H1 (cell line): Measurements from ENCODE around the gene MCF2L2. TPM values are rescaled to one million over a fixed set of nuclear protein-coding genes. Genes with fewer than 3 reads are reported as not detected.

Experiments used
- CTCF ChIA-PET: fragments of 300-600 bp; sonication (Branson Sonifier 250); formaldehyde crosslinking; loops from one replicate; lab custom pipeline; 2021; ENCODE audit not compliant: partially characterized antibody; lab: Charles Lee
- POLR2A ChIA-PET: fragments of 300-600 bp; sonication (Branson Sonifier 250); formaldehyde crosslinking; loops from one replicate; lab custom pipeline; 2021; ENCODE audit warnings: inconsistent platforms; ENCODE audit not compliant: partially characterized antibody; lab: Charles Lee
- DNase-seq, 2 experiments: peaks; one replicate each; pipeline versions ENCODE4 v3.0.0 to v3.0.0-alpha.2; 2010 to 2022; ENCODE audit warnings: low spot score in 2 of 2, low read depth in 1 of 2, mixed read lengths in 1 of 2
- FAIRE-seq: peaks from 2 replicates; lab custom pipeline; 2011; peaks lifted over from hg19 to GRCh38; lab: Jason Lieb, UNC
- H2AFZ ChIP-seq: 2 replicates; pipeline ENCODE4 v1.8.1; 2012; ENCODE audit warnings: low read length, inconsistent platforms
- H2AK5ac ChIP-seq: 2 replicates; pipeline ENCODE4 v1.6.1; 2013; ENCODE audit warnings: low read depth, low read length
- H2BK120ac ChIP-seq: replicated peaks from 2 replicates; pipeline ENCODE3; 2013; ENCODE audit warnings: low read depth, low read length, inconsistent platforms
- H2BK12ac ChIP-seq: 2 replicates; pipeline ENCODE4 v1.6.1; 2013; ENCODE audit warnings: low read depth, low read length
- H2BK15ac ChIP-seq: 2 replicates; pipeline ENCODE4 v1.6.1; 2013; ENCODE audit warnings: low read length
- H2BK20ac ChIP-seq: 2 replicates; pipeline ENCODE4 v1.6.1; 2013; ENCODE audit warnings: low read length
- H2BK5ac ChIP-seq: 2 replicates; pipeline ENCODE4 v1.6.1; 2013; ENCODE audit warnings: low read depth, low read length
- H3K14ac ChIP-seq: 2 replicates; pipeline ENCODE4 v1.6.1; 2013; ENCODE audit warnings: inconsistent platforms; ENCODE audit not compliant: insufficient read length
- H3K18ac ChIP-seq: 2 replicates; pipeline ENCODE4 v1.6.1; 2013; ENCODE audit warnings: low read length; ENCODE audit errors: extremely low read depth
- H3K23ac ChIP-seq: 2 replicates; pipeline ENCODE4 v1.6.1; 2013; ENCODE audit warnings: inconsistent platforms; ENCODE audit not compliant: insufficient read length
- H3K23me2 ChIP-seq: 2 replicates; pipeline ENCODE4 v1.6.1; 2013; ENCODE audit warnings: low read depth, low read length
- H3K27ac ChIP-seq: 2 replicates; pipeline ENCODE4 v1.6.1; 2011; ENCODE audit warnings: low read depth, low read length, inconsistent platforms
- H3K27me3 ChIP-seq, 4 experiments: replicated peaks in 1 of 4; 1 replicate in 1 of 4; 2 replicates in 3 of 4; pipeline versions ENCODE4 v1.6.1 to v1.8.1; 2011 to 2013; ENCODE audit warnings: low read length in 3 of 4, mild to moderate bottlenecking in 3 of 4, inconsistent platforms in 2 of 4, mixed read lengths in 2 of 4, moderate library complexity in 1 of 4; ENCODE audit not compliant: control insufficient read depth in 3 of 4, insufficient read depth in 3 of 4; ENCODE audit errors: extremely low read depth in 1 of 4
- H3K36me3 ChIP-seq, 4 experiments: 2 replicates each; pipeline versions ENCODE4 v1.6.1 to v1.8.1; 2011 to 2013; ENCODE audit warnings: mild to moderate bottlenecking in 4 of 4, low read length in 3 of 4, moderate library complexity in 2 of 4, control low read depth in 1 of 4, inconsistent platforms in 1 of 4; ENCODE audit not compliant: insufficient read depth in 4 of 4, control insufficient read depth in 2 of 4
- H3K4ac ChIP-seq: replicated peaks from 2 replicates; pipeline ENCODE3; 2013; ENCODE audit warnings: low read length, low read depth, mixed read lengths, inconsistent platforms; ENCODE audit not compliant: insufficient read length
- H3K4me1 ChIP-seq, 4 experiments: replicated peaks in 1 of 4; 1 replicate in 1 of 4; 2 replicates in 3 of 4; pipeline versions ENCODE4 v1.6.1 to v1.8.1; 2011 to 2013; ENCODE audit warnings: low read length in 3 of 4, inconsistent platforms in 2 of 4, mixed read lengths in 1 of 4; ENCODE audit not compliant: insufficient read depth in 4 of 4, control insufficient read depth in 3 of 4
- H3K4me2 ChIP-seq, 2 experiments: 2 replicates each; pipeline versions ENCODE4 v1.6.1 to v1.8.1; 2011 to 2013; ENCODE audit warnings: low read depth in 2 of 2, low read length in 2 of 2, control low read depth in 1 of 2, inconsistent platforms in 1 of 2, mild to moderate bottlenecking in 1 of 2; ENCODE audit not compliant: insufficient read depth in 1 of 2
- H3K4me3 ChIP-seq, 4 experiments: fragments of 200-600, 300-600 bp in 1 of 4; sonication (generic), shearing (Covaris generic), sonication (Bioruptor Twin) in 1 of 4; 2 replicates each; pipeline versions ENCODE4 v1.5.1 to v1.8.1; 2011 to 2016; ENCODE audit warnings: low read length in 4 of 4, low read depth in 3 of 4, control low read depth in 2 of 4, inconsistent platforms in 2 of 4, mild to moderate bottlenecking in 2 of 4, mixed read lengths in 1 of 4, moderate library complexity in 1 of 4; ENCODE audit not compliant: insufficient read depth in 2 of 4; ENCODE audit errors: extremely low read depth in 1 of 4
- H3K56ac ChIP-seq: replicated peaks from 2 replicates; pipeline ENCODE3; 2013; ENCODE audit warnings: low read depth, mild to moderate bottlenecking, mixed read lengths, low read length, inconsistent platforms; ENCODE audit not compliant: insufficient read length
- H3K79me1 ChIP-seq: 2 replicates; pipeline ENCODE4 v1.6.1; 2013; ENCODE audit warnings: low read depth, low read length, control low read depth
- H3K79me2 ChIP-seq, 2 experiments: 2 replicates each; pipeline versions ENCODE4 v1.6.1 to v1.8.1; 2012 to 2013; ENCODE audit warnings: low read length in 2 of 2, mild to moderate bottlenecking in 2 of 2, inconsistent platforms in 1 of 2; ENCODE audit not compliant: insufficient read depth in 2 of 2, control insufficient read depth in 1 of 2
- H3K9ac ChIP-seq, 4 experiments: replicated peaks in 1 of 4; 1 replicate in 1 of 4; 2 replicates in 3 of 4; pipeline versions ENCODE4 v1.6.1 to v1.8.1; 2011 to 2013; ENCODE audit warnings: low read depth in 3 of 4, low read length in 3 of 4, control low read depth in 2 of 4, mild to moderate bottlenecking in 2 of 4, moderate library complexity in 2 of 4, inconsistent platforms in 1 of 4; ENCODE audit errors: extremely low read depth in 1 of 4
- H3K9me3 ChIP-seq, 2 experiments: 2 replicates each; pipeline versions ENCODE4 v1.6.1 to v1.8.1; 2012 to 2013; ENCODE audit warnings: mild to moderate bottlenecking in 2 of 2, moderate library complexity in 2 of 2, control low read depth in 1 of 2, inconsistent platforms in 1 of 2, low read depth in 1 of 2, low read length in 1 of 2, mixed read lengths in 1 of 2; ENCODE audit not compliant: insufficient read depth in 2 of 2
- H4K20me1 ChIP-seq, 2 experiments: replicated peaks in 1 of 2; 2 replicates each; pipeline versions ENCODE3 to v1.8.1; 2011 to 2013; ENCODE audit warnings: inconsistent platforms in 2 of 2, low read length in 2 of 2, mild to moderate bottlenecking in 1 of 2; ENCODE audit not compliant: insufficient read depth in 2 of 2, control insufficient read depth in 1 of 2
- H4K5ac ChIP-seq: 2 replicates; pipeline ENCODE4 v1.6.1; 2013; ENCODE audit warnings: low read length, low read depth, mixed read lengths, inconsistent platforms; ENCODE audit not compliant: insufficient read length
- H4K8ac ChIP-seq: 2 replicates; pipeline ENCODE4 v1.8.0; 2013; ENCODE audit warnings: mild to moderate bottlenecking, moderate library complexity, low read length, inconsistent platforms; ENCODE audit not compliant: insufficient read depth; ENCODE audit errors: extremely low read depth
- H4K91ac ChIP-seq: replicated peaks from 2 replicates; pipeline ENCODE3; 2013; ENCODE audit warnings: low read length, mixed read lengths, inconsistent platforms; ENCODE audit not compliant: insufficient read length
- NRF1 ChIP-seq: IDR thresholded peaks from 2 replicates; pipeline ENCODE4 v1.6.1; 2011; ENCODE audit warnings: mild to moderate bottlenecking, low read depth, low read length, improper control_type of control experiment
- WGBS, 2 experiments: shearing (Covaris generic) in 1 of 2; methylation state at CpG; one replicate each; pipeline versions ENCODE4 v1.1.6 to v1.1.7; 2013 to 2015; ENCODE audit warnings: low lambda C conversion rate in 2 of 2, mixed read lengths in 2 of 2, inconsistent platforms in 1 of 2, low coverage in 1 of 2, missing lambda C conversion rate in 1 of 2; ENCODE audit not compliant: insufficient replicate concordance in 2 of 2, insufficient coverage in 1 of 2, insufficient read length in 1 of 2; ENCODE audit errors: extremely low coverage in 1 of 2, missing lambda C conversion rate in 1 of 2; 5-methylcytosine and 5-hydroxymethylcytosine counted together
- polyA plus RNA-seq, 7 experiments: library from polyadenylated mRNA; depleted of rRNA in 3 of 7; stranded (reverse) in 5 of 7; unstranded in 2 of 7; fragments of >200 nt in 5 of 7; fragments of 200-250 nt in 2 of 7; gene quantifications; 1 replicate in 5 of 7; 2 replicates in 1 of 7; 4 replicates in 1 of 7; pipeline versions ENCODE4 v1.2.1 to v1.2.3, GENCODE V29; 2011 to 2013; ENCODE audit warnings: missing spikeins in 2 of 7, mixed read lengths in 2 of 7
- total RNA-seq: library from RNA; stranded (reverse); fragmentation: NEBNext Ultra II Directional; extraction: Animal tissue kit (Norgen Biotek cat#: 25700); gene quantifications from 2 replicates; pipeline ENCODE4 v1.2.1, GENCODE V29; 2021

MCF2L2 gene
- total and polyA plus RNA-seq, 2 of the 8 experiments (the other 6 are each of a cell fraction or from before 2014, with no cell fraction given), result 4.1 to 13.7 TPM

DNA sequence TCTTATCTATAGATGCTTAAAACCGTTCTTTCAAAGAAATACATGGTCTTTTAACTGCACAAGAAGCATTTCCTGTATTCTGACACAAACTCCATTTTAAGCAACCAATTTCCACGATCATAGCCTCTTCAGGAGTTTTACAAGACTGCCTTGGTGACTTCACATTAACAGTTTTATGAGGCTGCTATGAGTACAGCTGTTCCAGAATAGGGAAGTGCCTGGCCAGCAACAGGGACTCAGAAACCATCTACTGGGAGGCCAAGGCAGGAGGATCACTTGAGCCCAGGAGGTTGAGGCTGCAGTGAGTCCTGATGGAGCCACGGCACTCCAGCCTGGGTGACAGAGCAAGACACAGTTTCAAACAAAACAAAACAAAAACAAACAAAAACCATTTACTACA lies 96.9 kb downstream of the MCF2L2 start:
- peak; percentile 48 for FAIRE-seq
- no peaks in the 10 kb centered on the region for H4K20me1 ChIP-seq
- 0 out of 4 replicates have a peak overlapping the region, but pooled peaks of 1 of the 2 experiments have one; percentile 19 for H3K4me2 ChIP-seq
- H3K27ac ChIP-seq, result no peak overlapping the region
- H3K9ac ChIP-seq, result no peak overlapping the region
- no peak overlapping the region for H2BK12ac ChIP-seq
- no peaks in the 10 kb centered on the region for H3K27me3 ChIP-seq
- H3K23ac ChIP-seq, result no peak overlapping the region
- 0 out of 8 replicates have a peak overlapping the region, but pooled peaks of 1 of the 4 experiments have one; percentile 3 for H3K4me3 ChIP-seq
- H4K8ac ChIP-seq, result no peak overlapping the region
- ChIA-PET CTCF (no interaction called here), POLR2A (no interaction called here)
- 86% methylated on average over 3 of the region's 3 CpGs; no CpG with 5 or more reads in 1 of the 2 experiments for WGBS, 2 experiments
- no peak overlapping the region for H3K4ac ChIP-seq
- no peak overlapping the region for H4K91ac ChIP-seq
- no peak overlapping the region for H2BK20ac ChIP-seq
- H3K56ac ChIP-seq, result no peak overlapping the region
- H3K36me3 ChIP-seq, result no peaks in the 10 kb centered on the region
- peak overlapping the region; percentile 43; the same call in 1 of the 2 replicates for H3K18ac ChIP-seq
- H2BK120ac ChIP-seq, result no peak overlapping the region
- H3K79me2 ChIP-seq, result no peaks in the 10 kb centered on the region
- H4K5ac ChIP-seq, result no peak overlapping the region
- no peak for TF ChIP-seq NRF1
- TF ChIP-seq, all 59 proteins: peak for 0
- Histone ChIP-seq H3K79me1 (no peaks in the 10 kb centered on the region), H2AK5ac (no peak overlapping the region), H2BK5ac (no peak overlapping the region), H3K23me2 (no peaks in the 10 kb centered on the region), H3K9me3 (no peaks in the 10 kb centered on the region), H3K14ac (no peak overlapping the region), H2AFZ (no peak overlapping the region), H2BK15ac (no peak overlapping the region), H3K4me1 (peaks cover 2 to 11% (median 7%) of the 10 kb centered on the region in 4 experiments; a peak in 4 of 7 replicates)
- no peak for DNase-seq
